HG03460 (cell line): ENCODE data around the gene SUSD6.
"Not testable (repeated sequence)": the region's sequence is repeated elsewhere in the genome, so short reads cannot be mapped to it uniquely, and the experiment has no call there.

Experiments used
- ATAC-seq: cut with Tn5 transposase; IDR thresholded peaks from one replicate; pipeline ENCODE4 v1.9.1; 2021; ENCODE audit not compliant: unreplicated experiment

Gene SUSD6

GRCh38 chr14:69711477-69711876, 100.1 kb downstream of the SUSD6 start:
- ATAC-seq, result no peak

GRCh38 chr14:69711881-69712560, 100.6 kb downstream of the SUSD6 start:
- ATAC-seq, result no peak

- no peak for ATAC-seq
Observed at GRCh38 chr14:69712599-69713088, 101.2 kb downstream of the SUSD6 start.

- ATAC-seq, result no peak
Observed at GRCh38 chr14:69713209-69713781, 101.9 kb downstream of the SUSD6 start.

DNA sequence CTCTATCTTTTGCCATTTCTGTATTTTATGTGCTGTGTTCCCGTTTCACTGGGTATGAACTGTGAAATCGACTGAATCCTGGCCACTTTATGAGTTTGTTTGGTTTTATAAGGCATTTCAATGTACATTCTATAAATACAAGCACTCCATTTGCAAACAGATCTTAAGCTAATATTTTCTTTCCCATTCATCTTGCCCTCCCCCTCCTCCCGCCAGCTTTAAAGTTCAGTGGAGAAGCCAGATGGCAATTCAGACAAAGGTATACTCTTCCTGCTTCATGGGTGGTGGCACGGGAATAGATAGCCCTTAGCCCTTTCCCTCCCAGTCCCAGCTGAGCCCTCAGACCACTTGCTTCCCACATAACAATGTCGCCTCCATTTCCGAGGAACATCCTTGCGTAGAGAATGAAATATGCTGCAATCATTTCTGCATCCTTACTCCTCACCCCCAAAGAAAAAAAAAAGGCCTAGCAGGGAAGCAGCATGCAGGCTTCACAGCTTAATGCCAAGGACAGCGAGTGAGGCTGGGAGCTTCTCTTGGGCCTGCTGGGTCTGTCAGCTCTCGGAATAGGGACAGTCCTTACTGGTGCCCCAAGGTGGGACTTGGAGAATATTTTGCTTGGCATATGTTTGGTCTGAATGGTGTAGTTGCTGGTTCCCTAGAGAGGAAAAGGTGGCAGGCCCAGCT, 102.7 kb downstream of the SUSD6 start:
- no peak for ATAC-seq

DNA sequence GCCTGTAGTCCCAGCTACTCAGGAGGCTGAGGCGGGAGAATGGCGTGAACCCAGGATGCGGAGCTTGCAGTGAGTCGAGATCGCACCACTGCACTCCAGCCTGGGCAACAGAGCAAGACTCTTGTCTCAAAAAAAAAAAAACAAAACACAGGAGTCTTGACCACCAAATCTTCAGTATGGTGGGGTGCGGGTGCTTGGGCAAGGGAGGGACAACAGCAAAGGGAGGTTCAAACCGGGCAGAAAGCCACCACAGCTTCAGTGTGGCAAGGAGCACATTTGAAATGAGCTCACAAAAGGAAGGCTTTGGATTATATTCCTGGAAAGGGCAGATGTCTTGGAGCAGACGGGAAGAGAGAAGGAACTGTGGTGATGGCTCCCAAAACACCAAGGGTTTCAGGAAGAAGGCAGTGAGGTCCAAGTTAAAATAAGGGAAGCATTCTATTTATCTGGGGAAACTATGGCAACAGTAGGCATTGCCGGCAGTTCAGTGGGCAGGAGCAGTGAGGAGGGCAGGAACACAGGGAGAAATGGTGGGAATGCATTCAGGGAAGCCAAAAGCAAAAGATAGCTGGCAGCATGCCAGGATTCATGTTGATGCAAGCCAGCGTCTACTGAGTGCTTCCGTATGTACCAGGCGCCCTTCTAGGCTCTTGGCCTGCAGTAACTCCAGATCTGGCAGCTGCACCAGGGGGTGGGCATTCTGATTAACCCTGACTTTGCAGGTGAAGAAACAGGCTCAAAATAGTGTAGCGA, 104.5 kb downstream of the SUSD6 start:
- ATAC-seq, result no peak

DNA sequence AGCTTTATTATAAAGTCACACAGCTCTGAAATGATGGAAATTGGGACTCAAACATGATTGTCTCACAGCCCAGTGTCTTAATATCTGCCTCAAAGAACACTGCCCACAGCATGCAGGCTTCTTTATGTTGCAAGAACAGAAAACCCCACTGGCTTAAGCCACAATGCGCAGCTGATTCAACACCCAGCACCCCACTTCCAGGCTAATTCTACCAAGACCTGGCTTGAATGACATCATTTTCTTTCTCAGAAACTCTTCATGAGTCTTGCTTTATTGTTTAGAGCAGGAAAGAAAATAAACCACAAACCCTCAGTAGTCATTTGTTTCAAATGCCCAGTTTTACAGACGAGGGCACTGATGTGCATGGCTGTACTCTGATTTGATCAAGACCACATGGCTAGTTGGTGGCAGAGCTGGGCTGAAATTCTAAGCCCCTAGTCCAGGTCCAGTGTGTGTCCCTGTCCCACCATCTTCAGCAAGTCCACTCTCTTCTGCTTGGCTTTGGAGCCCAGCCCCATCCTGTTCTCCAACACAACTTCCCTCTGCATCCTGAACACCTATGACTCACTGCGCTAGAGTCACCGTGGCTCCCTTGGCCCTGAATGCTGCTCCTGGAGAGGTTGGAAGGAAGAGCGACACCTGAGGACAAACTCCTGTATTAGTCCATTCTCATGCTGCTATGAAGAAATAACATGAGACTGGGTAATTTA, 105.2 kb downstream of the SUSD6 start:
- no peak for ATAC-seq

- not testable (repeated sequence) for ATAC-seq
Observed at GRCh38 chr14:69718614-69719013, 107.2 kb downstream of the SUSD6 start.

- ATAC-seq, result no peak
Observed at GRCh38 chr14:69719501-69719951, 108.1 kb downstream of the SUSD6 start.

- no peak for ATAC-seq
Observed at GRCh38 chr14:69720912-69721311, 109.5 kb downstream of the SUSD6 start.

DNA sequence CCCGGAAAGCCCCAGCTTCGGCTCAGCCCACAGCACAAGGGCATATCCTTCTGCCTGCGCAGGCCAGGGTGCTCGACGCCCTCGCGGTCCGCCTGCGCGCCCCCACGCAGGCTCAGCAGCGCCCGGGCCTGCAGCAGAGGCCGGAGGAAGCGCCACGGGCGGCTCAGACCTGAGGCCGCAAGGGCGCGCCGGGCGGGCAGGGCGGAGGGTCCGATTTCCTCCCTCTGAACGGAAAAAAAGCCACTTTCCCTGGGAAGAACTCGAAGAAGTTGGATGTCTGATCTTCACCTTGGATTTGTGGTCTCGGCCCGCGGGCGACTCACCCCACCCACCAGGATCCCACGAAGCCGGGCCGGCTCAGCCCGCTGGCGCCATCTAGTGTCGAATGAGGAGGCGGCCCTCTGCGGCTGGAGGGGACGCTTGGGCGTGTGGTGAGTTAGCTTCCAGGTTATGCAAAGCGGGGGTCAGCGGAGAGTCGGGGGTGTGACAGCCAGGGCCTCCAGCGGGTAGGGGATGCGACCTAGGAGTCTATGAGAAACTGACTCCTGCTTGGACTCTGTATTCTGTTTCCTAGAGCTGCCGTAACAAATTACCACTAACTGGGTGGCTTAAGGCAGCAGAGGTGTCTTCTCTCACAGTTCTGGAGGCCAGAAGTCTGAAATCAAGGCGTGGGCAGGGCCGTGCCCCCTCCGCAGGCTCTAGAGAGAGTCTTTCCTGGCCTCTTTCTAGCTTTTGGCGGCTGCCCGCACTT, 115.5 kb downstream of the SUSD6 start:
- ATAC-seq, result no peak

DNA sequence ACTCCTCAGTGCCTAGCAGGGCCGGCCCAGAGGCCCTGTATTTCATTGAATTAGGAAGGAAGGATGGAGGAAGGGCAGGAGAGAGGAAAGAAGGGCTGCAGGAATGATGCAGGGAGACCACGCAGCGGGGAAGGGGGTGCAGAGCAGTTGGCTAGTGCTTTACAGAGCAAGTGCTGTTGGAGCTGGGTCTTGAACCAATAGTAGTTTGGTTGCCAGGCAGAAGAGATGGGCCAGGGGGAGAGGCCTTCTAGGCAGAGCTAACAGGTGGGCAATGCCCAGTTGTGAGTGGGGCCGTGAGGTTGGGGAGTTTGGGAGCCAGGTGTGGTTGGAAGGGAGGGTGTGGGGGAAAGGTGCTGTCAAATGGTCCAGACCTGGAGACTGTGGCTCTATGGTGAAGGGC, 116.5 kb downstream of the SUSD6 start:
- ATAC-seq, result no peak

- ATAC-seq, result not testable (repeated sequence)
Observed at GRCh38 chr14:69731919-69732598, 120.7 kb downstream of the SUSD6 start.

DNA sequence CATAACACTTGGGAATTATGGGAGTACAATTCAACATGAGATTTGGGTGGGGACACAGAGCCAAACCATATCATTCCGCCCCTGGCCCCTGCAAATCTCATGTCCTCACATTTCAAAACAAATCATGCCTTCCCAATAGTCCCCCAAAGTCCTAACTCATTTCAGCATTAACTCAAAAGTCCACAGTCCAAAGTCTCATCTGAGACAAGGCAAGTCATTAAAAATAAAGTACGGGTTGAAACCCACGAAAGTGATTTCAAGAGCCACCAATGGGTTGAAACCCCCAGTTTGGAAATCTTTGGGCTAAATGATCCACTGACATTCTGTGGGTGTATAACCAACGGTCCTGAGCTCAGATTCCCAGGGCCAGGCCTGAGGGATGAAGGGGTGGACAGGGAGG, 125.0 kb downstream of the SUSD6 start:
- ATAC-seq, result not testable (repeated sequence)

GRCh38 chr14:69741055-69741454, 129.7 kb downstream of the SUSD6 start:
- no peak for ATAC-seq

DNA sequence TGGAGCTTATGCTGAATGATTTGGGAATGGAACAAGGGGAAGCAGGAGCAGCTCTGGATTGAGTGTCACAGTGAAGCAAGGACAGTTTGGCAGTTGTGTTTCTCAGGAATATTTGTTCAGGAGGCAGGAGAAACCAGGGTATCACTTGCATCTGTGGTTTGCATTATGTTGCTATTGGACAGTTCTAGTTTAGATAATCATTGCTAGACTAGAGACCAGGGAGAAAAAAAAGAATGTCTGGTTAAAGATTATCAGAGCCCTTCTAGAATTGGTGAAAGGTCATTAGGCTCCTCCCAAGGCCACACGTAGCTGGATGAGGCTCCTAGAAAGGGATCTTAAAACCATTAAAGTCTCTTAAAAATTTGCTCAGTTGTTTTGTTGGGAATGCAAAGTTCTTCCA, 138.6 kb downstream of the SUSD6 start:
- no peak for ATAC-seq

DNA sequence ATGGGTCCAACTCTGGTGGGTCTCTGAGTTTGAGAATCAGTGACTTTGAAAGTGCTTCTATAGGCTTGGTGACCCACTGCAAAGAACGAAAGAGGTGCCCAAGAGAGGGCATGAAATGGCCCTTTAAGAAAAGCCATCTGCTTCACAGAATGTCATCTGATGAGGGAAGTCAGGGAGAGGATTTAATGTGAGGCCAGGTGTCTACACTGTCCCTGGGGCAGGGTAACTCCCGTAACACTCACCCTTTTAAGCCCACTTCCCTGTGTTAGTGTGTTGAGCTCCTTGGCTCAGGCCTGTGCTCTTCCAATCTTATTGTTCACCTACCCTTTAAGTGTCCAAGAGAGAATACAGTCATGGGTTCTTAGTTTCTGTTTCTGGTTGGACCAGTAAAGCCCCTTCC, 139.1 kb downstream of the SUSD6 start:
- ATAC-seq, result no peak

DNA sequence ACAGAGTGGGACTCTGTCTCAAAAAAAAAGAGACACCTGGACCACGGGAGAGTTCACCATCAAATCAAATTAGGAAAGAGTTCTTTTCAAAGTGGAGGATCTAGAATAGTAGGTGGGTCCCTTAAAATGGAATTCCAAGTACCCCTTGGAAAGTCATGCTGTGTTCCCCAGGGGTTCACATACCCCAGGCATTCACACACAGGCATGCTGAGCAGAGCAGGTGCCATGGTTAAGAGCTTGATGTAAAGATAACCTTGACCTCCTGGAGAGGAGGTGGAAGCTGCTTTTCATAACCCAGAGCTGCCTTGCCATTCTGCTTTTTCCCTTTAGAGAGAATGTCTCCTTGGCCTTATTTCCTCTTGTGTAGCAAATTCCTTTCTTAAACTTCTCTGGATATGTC, 141.4 kb downstream of the SUSD6 start:
- no peak for ATAC-seq

DNA sequence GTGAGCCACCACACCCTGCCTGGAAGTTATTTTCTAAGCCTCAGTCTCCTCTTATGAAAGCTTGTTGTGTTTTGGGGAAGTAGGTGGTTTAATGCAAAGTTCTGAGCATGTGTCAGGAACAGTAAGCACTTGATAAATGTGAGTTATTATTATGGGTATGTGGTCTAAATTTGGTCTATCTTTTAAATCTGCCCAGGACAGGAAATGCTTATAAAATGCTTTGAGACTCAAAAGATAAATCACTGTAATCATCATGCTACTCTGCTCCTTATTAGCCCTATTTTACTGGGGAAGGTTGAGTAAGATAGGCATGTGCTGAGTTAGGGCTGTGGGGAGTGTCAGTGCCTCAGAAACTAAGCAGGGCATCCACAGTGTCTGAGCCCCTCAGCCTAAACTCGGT, 142.5 kb downstream of the SUSD6 start:
- ATAC-seq, result no peak

- no peak for ATAC-seq
Observed at GRCh38 chr14:69754487-69754886, 143.1 kb downstream of the SUSD6 start.
